Measurements from ENCODE around the gene OAS3.
"Not testable (repeated sequence)": the region's sequence is repeated elsewhere in the genome, so short reads cannot be mapped to it uniquely, and the experiment has no call there.

OAS3 gene, protein sequence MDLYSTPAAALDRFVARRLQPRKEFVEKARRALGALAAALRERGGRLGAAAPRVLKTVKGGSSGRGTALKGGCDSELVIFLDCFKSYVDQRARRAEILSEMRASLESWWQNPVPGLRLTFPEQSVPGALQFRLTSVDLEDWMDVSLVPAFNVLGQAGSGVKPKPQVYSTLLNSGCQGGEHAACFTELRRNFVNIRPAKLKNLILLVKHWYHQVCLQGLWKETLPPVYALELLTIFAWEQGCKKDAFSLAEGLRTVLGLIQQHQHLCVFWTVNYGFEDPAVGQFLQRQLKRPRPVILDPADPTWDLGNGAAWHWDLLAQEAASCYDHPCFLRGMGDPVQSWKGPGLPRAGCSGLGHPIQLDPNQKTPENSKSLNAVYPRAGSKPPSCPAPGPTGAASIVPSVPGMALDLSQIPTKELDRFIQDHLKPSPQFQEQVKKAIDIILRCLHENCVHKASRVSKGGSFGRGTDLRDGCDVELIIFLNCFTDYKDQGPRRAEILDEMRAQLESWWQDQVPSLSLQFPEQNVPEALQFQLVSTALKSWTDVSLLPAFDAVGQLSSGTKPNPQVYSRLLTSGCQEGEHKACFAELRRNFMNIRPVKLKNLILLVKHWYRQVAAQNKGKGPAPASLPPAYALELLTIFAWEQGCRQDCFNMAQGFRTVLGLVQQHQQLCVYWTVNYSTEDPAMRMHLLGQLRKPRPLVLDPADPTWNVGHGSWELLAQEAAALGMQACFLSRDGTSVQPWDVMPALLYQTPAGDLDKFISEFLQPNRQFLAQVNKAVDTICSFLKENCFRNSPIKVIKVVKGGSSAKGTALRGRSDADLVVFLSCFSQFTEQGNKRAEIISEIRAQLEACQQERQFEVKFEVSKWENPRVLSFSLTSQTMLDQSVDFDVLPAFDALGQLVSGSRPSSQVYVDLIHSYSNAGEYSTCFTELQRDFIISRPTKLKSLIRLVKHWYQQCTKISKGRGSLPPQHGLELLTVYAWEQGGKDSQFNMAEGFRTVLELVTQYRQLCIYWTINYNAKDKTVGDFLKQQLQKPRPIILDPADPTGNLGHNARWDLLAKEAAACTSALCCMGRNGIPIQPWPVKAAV

DNA sequence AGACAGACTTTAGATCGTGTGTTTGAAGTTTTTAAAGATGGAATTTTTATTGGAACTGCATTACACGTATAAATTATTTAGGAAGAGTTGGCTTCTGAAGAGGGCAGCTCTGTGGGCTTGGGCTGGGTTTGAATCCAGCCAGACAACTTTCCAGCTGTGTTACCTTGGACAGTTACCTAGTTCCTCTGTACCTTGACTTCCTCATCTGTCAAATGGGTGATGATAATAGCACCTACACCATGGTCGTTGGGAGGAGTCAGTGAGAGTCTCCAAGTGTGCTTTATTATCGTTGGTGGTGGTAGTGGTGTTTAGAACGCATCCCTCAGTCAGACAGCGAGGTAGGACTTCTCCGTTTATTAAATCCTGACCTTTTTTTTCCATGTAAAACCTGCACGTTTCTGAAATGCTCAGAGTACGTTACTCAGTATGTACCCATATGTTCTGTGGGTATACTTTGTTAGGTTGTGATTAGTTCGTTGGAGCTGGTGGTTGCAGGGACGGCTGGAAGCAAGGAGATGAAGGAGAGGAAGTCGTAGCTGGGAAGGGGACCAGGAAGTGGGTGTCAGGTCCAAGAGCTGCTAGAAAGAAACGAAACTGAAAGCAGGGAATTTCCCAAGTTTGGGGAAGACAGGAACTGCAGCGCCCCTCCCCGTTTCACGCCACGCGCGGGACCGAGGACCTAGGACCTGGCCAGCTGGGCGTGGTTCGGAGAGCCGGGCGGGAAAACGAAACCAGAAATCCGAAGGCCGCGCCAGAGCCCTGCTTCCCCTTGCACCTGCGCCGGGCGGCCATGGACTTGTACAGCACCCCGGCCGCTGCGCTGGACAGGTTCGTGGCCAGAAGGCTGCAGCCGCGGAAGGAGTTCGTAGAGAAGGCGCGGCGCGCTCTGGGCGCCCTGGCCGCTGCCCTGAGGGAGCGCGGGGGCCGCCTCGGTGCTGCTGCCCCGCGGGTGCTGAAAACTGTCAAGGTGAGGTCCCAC, at the start of gene OAS3:
Gene OAS3 (plus strand): TSS at position 734 of the 979 bp plus-strand sequence. CDS start 57 bp downstream, at position 791.
- DNase-seq (ENCODE audit: low spot score), result peak; percentile 17

DNA sequence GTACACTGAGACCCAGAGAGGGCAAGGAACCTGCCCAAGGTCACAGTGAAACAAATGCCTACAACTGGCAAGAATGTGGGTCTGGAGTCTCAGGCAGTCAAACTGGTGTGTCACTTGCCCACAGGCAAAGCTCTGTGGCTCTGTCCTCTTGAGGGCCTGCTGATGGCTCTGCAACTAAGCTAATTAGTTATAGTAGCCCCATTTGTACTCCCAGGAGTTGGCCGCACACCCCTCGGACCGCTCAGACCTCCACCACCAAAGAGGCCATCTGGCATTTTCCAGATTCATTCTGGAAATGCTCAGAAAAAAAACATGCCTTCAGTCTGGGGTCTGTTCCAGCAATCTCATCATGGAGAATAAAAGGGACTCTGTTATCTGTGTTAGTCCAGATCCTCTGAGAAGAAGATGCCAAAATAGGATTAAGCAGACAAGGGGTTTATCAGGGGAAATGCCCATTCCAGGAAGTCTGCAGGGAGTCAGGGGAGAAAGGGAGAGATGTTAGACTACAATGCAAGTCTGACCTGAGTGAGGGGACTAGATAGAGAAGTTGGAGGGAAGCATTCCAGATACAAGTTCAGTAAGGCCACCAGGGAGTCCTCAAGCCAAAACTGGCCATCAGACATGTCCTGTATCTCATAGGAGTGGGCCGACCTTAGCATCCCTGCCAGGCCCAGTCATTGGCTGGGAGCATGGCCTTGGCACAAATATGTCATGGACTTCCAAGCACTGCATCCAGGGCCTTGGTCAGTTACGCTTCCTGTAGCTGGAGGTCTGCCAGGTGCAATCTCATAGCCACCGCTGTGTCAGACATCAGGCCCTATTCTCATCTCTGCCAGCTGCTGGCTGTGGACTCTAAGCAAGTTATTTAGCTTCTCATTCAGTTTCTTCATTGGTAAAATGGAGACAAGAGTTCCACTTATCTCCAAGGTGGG, 46.9 kb upstream of the OAS3 start:
- DNase-seq (ENCODE audit: low spot score), result no peak

DNA sequence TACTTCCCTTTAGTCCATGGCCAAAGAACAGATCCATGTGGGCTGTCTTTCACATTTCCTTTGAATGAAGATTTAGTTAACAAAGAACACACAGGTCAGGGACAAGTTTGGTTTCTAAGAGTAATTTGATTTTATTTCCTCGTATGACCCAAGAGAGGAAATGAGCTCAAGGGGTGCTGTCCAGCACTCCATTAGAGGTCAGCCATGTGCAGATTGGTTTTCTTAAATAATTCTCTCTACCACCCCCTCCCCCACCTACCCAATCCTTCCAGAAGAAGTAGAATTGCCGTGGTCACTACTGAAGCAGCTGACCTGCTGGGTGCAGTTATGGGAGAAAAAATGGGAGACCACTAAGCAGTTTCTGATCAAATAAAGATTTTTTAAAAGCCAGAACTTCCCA, 45.4 kb upstream of the OAS3 start:
- DNase-seq (ENCODE audit: low spot score), result no peak

DNA sequence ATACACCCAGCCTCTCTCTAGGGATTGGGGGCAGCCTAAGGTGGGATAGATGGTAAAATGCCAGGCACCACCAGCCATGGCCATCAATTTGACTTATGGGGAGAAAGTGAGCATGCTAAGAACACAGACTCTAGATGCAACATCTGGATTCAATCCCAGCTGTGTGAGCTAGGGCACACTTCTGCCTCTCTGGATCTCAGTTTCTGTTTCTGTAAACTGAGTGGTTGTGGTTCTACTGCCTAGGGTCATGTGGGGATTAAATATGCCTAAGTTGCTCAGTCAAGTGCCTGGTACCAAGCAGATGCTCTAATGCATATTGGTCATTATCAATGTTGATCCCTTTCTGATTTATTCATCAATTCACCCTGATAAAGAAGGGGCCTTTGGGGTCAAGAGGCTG, 44.1 kb upstream of the OAS3 start:
- no peak for DNase-seq (ENCODE audit: low spot score)

DNA sequence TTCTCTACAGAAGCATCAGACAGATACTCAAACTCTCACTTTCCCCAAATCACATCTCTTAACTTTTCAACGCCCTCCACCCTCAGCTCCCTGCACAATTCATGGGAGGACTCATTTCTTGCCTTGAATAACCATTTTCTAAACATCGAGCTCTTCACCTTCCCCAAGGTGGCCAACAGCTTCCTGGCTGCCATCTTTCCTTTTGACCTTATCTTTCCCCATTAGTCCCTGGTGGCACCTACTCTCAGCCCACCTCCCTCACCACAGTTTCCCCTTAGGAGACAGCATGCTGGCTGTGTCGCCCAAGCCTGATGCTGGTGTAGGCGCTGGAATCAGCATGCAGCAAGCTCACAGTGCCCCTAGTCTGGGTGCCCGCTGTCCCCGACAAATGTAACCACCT, 39.9 kb upstream of the OAS3 start:
- no peak for DNase-seq (ENCODE audit: low spot score)

DNA sequence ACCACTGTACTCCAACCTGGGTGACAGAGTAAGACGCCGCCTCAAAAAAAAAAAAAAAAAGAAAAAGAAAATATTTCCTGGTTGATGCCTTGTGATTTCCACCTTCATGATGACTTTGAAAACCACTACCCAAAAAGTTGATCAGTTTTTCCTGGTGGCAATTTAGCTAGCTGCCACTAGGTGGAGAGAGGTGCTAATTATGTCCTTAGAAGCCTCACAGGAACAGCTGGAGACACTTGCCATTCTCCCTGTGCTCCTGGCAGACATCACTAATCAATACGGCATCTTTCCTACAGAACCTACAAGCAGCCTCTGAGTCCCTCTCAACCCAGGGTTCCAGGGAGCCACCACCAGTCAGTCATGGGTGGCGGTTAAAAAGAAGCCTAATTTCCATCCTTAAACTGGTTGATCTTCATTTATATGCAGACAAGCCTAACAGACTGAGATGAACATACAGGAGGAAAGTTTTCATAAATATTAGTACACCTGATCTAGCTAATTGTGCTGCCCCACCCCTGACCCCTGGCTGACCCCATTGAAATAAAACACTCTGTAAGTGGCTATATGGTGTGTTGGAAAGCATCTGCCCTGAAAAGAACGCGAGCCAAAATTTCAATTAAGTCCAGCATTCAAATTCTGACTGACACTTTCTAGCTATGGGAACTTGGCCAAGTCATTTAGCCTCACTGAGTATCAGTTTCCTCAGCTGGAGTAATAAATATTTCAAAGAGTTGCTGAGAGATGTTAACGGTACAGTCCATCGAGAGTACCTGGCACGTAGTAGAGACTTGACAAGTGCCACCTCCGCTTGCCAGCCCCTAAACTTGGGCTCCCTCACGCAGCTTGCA, 37.8 kb upstream of the OAS3 start:
- peak; percentile 35 for DNase-seq (ENCODE audit: low spot score)

DNA sequence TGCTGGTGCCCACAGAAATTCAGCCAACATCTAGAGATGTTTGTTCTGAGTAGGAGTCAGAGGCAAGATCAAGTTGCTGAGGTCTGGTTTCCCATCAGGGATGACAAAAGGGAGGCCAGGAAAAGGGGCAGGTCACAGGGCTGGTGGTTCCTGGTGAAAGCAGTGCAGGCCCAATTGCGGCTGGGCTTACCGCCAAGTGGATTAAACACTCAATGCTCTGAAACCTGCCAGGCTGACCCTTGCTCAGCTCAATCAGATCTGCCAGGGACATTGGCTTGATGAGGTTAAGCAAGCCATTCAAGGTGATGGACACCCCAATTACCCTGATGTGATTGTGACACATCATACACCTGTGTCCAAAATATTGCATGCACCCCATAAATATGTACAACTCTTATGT, 37.0 kb upstream of the OAS3 start:
- DNase-seq (ENCODE audit: low spot score), result no peak

DNA sequence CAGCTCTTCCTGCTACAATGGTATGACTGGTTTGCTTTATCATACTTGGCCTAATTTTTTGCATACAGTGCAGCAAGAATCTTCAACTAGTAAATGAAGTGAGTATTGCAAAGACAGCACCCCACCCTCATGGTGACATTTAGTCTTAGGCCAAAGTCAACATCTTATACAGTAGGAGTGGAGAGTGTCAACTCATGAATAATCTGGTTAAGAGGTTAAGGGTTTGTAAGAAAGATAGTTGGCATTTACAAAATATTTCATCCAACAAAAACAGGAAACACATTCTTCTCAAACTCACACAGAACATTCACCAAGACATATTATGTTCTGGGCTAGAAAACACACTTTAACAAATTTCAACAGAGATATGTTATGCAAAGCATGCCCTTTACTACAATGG, 33.7 kb upstream of the OAS3 start:
- DNase-seq (ENCODE audit: low spot score), result no peak

DNA sequence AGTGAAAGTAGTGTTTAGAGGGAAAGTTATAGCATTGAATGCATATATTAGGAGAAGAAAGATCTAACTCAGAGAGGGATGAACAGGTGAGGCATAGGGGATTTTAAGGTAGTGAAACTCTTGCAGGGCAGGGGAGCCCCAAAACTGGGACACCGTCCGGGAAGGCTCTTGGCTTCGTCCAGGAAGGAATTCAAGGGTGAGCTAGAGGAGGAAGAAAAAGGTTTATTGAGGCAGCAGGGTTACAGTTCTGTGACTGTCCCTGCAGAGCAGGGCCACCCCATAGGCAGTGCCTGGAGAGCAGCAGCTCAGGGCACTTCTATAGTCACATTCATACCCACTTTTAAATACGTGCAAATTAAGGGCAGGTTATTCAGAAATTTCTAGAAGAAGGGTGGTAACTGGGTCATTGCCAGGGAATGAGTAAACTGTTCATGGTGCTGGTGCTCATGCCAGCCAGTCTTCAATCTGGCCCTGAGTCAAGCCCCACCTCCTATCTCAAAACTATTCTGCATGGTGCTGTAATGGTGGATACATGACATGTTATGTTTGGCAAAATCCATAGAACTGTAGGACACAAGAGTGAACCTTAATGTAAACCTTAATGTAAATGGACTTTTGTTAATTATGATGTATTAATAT, 32.7 kb upstream of the OAS3 start:
- no peak for DNase-seq (ENCODE audit: low spot score)

DNA sequence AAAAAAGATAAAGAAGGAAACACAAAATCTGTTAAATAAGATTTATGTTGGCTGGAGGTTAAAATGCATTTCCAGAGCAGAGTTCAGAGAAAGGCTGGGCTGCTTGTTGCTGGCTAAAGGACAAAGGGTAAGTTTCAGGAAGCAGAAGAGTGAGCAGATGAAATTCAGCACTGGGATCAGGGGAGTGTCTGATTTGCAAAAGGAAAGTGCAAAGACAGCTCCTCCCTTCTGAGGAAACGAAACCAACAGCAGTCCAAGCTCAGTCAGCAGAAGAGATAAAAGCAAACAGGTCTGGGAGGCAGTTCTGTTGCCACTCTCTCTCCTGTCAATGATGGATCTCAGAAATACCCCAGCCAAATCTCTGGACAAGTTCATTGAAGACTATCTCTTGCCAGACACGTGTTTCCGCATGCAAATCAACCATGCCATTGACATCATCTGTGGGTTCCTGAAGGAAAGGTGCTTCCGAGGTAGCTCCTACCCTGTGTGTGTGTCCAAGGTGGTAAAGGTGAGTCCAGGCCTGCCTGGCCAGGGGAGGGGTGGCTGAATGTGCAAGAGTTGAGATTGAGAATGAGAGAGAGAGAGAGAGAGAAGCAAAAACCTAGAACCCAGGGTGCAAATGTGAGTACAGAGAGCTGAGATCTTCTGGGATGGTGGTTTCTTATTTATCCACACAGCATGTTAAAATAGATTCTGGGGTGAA, 31.4 kb upstream of the OAS3 start, which contains the start of gene OAS1:
Gene OAS1 (plus strand): TSS at position 251 of the 703 bp plus-strand sequence. CDS start 78 bp downstream, at position 329.
- DNase-seq (ENCODE audit: low spot score), result no peak

DNA sequence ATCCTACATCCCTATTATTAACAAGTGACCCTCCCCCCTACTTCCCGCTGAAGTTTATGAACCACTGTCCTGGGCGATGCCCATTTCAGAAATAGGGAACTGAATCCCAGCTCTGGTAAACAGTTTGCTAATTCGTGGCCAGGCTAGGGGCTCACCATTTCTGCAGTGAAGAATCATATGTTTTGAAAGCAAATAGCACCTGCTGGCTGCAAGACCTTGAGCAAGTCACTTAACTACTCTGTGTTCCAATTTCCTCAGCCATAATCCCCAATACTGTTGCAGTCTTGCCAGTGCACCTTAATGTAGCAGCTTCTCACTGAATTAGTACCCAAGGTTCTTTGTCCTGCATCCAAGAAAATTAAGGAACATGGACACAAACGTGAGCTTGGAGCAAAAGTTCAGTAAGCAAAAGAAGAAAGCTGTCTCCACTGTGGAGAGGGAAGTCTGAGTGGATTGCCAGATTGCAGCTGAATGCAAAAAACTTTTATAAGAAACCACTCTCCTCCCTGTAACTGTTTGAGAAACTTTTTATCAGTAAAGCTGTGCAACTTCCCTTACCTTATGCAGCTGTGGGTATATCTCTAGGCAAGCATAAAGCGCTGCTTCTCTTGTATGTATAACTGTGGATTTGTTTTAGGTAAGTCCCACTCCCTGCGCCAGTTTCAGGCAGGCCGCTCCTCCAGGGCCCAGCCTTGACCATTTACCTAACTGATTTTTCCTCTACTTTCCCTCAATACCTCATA, 30.7 kb upstream of the OAS3 start:
- no peak for DNase-seq (ENCODE audit: low spot score)

DNA sequence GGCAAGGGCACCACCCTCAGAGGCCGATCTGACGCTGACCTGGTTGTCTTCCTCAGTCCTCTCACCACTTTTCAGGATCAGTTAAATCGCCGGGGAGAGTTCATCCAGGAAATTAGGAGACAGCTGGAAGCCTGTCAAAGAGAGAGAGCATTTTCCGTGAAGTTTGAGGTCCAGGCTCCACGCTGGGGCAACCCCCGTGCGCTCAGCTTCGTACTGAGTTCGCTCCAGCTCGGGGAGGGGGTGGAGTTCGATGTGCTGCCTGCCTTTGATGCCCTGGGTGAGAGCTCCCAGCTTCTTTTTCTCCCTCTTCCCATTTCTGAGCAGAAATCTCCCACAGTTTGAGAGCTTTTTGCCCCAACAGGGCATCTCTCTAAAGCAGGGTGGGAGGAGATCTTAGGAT, 29.7 kb upstream of the OAS3 start:
- no peak for DNase-seq (ENCODE audit: low spot score)

DNA sequence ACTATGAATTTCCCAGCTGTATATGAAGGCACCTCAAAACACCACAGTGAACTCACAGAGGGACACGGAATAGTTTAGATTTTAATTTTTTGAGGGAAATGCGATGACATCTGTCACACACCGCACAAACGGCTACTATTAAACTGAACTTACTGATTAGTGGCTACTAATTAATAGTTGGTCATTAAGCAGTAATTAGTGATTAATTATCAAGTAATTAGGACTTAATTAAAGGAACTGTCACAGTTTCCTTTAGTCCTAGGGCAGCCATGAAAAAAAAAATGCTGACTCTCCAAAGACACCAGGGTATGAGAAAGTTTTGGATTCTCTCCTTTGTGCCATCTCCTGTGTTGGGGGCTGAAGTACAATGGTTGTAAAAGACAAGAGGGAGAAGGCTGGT, 28.6 kb upstream of the OAS3 start:
- DNase-seq (ENCODE audit: low spot score), result no peak

DNA sequence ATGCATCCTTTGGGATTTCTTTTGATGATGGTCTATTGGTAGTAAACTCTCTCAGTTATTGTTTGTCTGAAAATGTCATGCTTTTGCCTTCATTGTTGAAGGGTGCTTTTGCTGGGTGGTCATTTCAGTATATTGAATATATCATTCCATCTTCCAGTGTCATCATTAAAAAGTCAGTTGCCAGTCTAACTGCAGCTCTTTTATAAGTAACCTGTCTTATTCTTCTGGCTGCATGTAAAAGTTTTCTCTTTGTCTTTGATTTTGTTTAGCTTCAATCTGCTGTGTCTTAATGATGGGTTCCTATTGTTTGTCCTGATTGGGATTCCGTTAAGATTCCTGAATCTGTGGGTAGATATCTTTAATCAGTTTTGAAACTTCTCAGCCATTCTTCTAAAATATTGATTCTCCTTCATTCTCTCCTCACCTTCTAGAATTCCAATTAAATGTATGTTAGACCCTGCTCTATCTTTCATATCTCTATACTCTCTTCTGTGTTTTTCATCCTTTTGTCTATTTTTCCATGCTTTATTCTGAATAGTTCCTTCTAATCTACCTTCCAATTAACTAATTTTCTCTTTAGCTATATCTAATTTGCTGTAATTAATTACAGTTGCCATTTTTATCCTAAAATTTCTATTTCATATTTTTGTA, 25.1 kb upstream of the OAS3 start:
- no peak for DNase-seq (ENCODE audit: low spot score)

DNA sequence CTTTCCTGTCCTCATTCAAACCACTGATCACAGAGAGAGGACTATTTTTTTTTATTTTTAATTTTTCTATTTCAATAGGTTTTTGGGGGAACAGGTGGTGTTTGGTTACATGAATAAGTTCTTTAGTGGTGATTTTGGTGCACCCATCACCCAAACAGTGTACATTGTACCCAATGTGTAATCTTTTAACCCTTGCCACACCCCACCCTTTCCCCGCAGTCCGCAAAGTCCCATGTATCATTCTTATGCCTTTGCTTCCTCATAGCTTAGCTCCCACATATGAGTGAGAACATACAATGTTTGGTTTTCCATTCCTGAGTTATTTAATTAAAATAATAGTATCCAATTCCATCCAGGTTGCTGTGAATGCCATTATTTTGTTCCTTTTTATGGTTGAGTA, 24.4 kb upstream of the OAS3 start:
- not testable (repeated sequence) for DNase-seq (ENCODE audit: low spot score)

DNA sequence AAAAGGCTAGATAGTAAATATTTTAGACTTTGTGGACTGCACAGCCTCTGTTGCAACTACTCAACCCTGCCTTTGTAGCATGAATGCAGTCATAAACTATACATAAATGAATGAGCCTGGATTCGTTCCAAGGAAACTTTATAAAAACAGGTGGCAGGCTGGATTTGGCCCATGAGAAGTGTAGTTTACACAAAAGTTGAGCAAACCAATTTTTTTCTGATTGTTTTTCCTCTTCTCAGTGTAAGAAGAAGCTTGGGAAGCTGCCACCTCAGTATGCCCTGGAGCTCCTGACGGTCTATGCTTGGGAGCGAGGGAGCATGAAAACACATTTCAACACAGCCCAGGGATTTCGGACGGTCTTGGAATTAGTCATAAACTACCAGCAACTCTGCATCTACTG, 22.0 kb upstream of the OAS3 start:
- no peak for DNase-seq (ENCODE audit: low spot score)

DNA sequence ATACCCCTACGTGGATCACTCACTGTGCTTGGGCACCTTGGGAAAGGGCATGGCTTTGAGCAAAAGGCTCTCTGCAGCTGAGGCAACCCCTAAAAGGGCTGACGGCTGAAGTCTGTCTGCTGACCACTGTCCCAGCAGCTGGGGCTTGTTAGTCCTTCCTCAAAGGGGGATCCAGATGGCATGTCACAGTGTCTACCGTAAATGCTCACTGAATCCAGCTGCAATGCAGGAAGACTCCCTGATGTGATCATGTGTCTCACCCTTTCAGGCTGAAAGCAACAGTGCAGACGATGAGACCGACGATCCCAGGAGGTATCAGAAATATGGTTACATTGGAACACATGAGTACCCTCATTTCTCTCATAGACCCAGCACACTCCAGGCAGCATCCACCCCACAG, 19.2 kb upstream of the OAS3 start:
- no peak for DNase-seq (ENCODE audit: low spot score)

Data from kidney capillary endothelial cell (primary cell).